Pancreas (tissue), 10 donors: Measurements from ENCODE around the gene GRM5. TPM values are rescaled to one million over a fixed set of nuclear protein-coding genes. Genes with fewer than 3 reads are reported as not detected.

Experiments
- ATAC-seq, 4 donors: fragments of 200-7000 bp; cut with Tn5 transposase; one replicate each; pipeline versions ENCODE4 v1.8.0 to v1.9.1; 2020; ENCODE audit warnings: mild to moderate bottlenecking in 4 of 4, moderate library complexity in 4 of 4
- DNase-seq, 6 donors: peaks; one replicate each; pipeline ENCODE4 v3.0.0-alpha.2; 2020
- FAIRE-seq: peaks from 2 replicates; lab custom pipeline; 2012; peaks lifted over from hg19 to GRCh38; lab: Jason Lieb, UNC
- H3K27ac ChIP-seq, 4 donors: fragments of 200-600 bp; sonication (generic); 1 replicate in 3 of 4; 2 replicates in 1 of 4; pipeline versions ENCODE4 v1.5.0 to v1.8.0; 2020
- H3K27me3 ChIP-seq, 4 donors: fragments of 200-600 bp; one replicate each; pipeline ENCODE4 v1.8.0; 2021
- H3K36me3 ChIP-seq, 3 donors: fragments of 200-600 bp; sonication (generic) in 1 of 3; one replicate each; pipeline versions ENCODE4 v1.5.0 to v1.8.0; 2020 to 2021
- H3K4me1 ChIP-seq, 3 donors: fragments of 200-600 bp; one replicate each; pipeline ENCODE4 v1.8.0; 2021
- H3K4me3 ChIP-seq, 4 donors: fragments of 200-600 bp; sonication (generic) in 2 of 4; one replicate each; pipeline versions ENCODE4 v1.5.0 to v1.8.0; 2020 to 2021
- H3K9me3 ChIP-seq, 4 donors: fragments of 200-600 bp; one replicate each; pipeline ENCODE4 v1.8.0; 2021
- WGBS, 2 donors: extraction: QIAGEN DNeasy Blood & Tissue Kit; methylation state at CpG; one replicate each; pipeline ENCODE4 v1.1.7; 2013; 5-methylcytosine and 5-hydroxymethylcytosine counted together
- intact Hi-C, 3 donors: fragments of 100-400 bp; cut with DNase I; formaldehyde crosslinking; loops; one replicate each; pipeline versions ENCODE4 v1.11.1 to v1.14.2; 2022
- polyA plus RNA-seq, 2 donors: library from polyadenylated mRNA; stranded (reverse); fragments of 200-250 nt; gene quantifications; one replicate each; pipeline ENCODE4 v1.2.3, GENCODE V29; 2013
- total RNA-seq, 6 donors: library from RNA; stranded (reverse); fragmentation: NEBNext Ultra II Directional in 4 of 6; extraction: Animal tissue kit (Norgen Biotek cat#: 25700) in 4 of 6; gene quantifications; one replicate each; pipeline versions ENCODE4 v1.2.1 to v1.2.4, GENCODE V29; 2021 to 2023
- TF ChIP-seq, protein P1 (sequence below), 4 donors: fragments of 200-600 bp; sonication (generic) in 3 of 4; IDR thresholded peaks; one replicate each; pipeline versions ENCODE4 v1.5.0 to v1.8.0; 2021; ENCODE audit warnings: antibody characterized with exemption in 4 of 4
- donor health status: healthy with polysubstance abuse.
- donor health status: DM: no; HTN: no; CAD: no; lungs with moderate emphysema.
- donor health status: DM: no; HTN: no; CAD: no.
- donor health status: control.
- donor health status: control.
- donor health status: Bipolar disorder and iron deficiency.
- donor health status: DM: yes; HTN: yes; CAD: no.
- donor health status: DM: no; HTN: no; CAD: no.
- donor health status: DM: no; HTN: no; CAD: no.
- donor health status: DM: yes; HTN: yes; CAD: no.

Gene GRM5
- total and polyA plus RNA-seq, 8 donors: 0.02 to 0.06 (median 0.06) TPM; not detected in 5

DNA sequence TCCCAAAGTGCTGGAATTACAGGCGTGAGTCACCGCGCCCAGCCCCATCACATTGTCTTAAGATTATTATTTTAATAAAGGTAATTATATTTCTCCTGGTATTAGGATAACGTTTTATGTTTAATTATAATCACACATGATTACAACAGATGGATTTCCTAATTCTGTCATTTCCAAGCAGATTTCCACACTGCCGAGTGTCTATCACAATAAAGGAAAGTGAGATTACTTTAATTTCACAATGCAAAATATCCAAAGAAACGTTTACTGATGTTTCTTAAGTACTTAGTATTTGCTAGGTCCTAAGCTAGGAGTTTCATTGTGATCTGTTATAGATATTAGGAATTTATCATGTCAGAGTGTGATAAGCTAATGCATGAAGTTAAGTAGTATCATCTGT, 524.8 kb downstream of the GRM5 start:
- Histone ChIP-seq H3K4me3 (no peak overlapping the region), H3K9me3 (no peaks in the 10 kb centered on the region), H3K36me3 (no peaks in the 10 kb centered on the region), H3K27ac (no peak overlapping the region), H3K4me1 (peaks cover 0 to 3% (median 0%) of the 10 kb centered on the region in 3 donors), H3K27me3 (no peaks in the 10 kb centered on the region)
- 68 to 73% methylated on average over 6 of the region's 6 CpGs for WGBS, 2 donors
- ATAC-seq: no peak
- DNase-seq: no peak
- intact Hi-C loops: no loop called here
- TF ChIP-seq, protein P1, sequence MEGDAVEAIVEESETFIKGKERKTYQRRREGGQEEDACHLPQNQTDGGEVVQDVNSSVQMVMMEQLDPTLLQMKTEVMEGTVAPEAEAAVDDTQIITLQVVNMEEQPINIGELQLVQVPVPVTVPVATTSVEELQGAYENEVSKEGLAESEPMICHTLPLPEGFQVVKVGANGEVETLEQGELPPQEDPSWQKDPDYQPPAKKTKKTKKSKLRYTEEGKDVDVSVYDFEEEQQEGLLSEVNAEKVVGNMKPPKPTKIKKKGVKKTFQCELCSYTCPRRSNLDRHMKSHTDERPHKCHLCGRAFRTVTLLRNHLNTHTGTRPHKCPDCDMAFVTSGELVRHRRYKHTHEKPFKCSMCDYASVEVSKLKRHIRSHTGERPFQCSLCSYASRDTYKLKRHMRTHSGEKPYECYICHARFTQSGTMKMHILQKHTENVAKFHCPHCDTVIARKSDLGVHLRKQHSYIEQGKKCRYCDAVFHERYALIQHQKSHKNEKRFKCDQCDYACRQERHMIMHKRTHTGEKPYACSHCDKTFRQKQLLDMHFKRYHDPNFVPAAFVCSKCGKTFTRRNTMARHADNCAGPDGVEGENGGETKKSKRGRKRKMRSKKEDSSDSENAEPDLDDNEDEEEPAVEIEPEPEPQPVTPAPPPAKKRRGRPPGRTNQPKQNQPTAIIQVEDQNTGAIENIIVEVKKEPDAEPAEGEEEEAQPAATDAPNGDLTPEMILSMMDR (IDR thresholded peaks at IDR 0.05): no peak
- FAIRE-seq: no peak

DNA sequence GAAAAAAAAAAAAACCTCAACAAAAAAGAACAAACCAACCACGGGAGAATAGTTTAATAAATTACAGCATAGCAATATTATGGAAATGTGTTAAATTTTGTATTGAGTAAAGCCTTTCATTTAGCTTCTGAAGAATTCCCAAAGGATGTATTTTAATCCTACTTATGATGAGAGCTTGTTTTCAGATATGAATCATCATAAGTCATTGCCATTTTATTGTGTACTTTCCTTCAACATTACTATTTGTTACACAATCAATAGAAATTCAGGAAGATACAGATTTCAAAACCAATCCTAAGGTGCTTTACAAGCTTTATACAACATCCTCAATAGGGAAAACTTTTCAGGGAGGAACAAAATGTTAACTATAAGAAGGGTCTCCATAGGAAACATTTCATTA, 527.7 kb downstream of the GRM5 start:
- TF ChIP-seq, protein P1 (IDR thresholded peaks at IDR 0.05): no peak
- Histone ChIP-seq H3K9me3 (no peaks in the 10 kb centered on the region), H3K36me3 (no peaks in the 10 kb centered on the region), H3K27ac (no peak overlapping the region), H3K4me1 (peaks cover 0 to 3% (median 0%) of the 10 kb centered on the region in 3 donors), H3K27me3 (no peaks in the 10 kb centered on the region), H3K4me3 (no peak overlapping the region)
- no peak for DNase-seq
- no peak for ATAC-seq
- no peak for FAIRE-seq
- 30 to 38% methylated on average over 1 of the region's 1 CpG for WGBS, 2 donors
- intact Hi-C loops: no loop called here

DNA sequence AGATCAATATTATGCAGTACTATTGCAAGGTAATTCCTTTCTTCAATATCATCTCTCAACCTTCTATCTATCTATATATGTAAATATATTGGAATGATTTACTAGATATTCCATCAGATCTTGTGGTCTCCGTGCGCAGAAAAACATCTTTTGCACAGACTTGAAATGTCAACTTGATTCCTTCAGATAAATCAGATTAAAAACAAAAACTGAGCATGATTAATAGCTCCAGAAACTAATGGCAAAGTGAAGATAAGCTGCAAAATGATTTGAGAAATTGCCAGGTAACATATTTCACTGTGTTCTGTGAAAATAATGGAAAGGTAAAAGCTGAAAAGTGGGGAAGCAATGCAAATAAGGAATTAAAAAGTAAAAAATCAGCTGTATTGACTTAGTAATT, 528.2 kb downstream of the GRM5 start:
- FAIRE-seq (no peak), DNase-seq (no peak), ATAC-seq (no peak)
- Histone ChIP-seq H3K36me3 (no peaks in the 10 kb centered on the region), H3K9me3 (no peaks in the 10 kb centered on the region), H3K4me3 (no peak overlapping the region), H3K27ac (no peak overlapping the region), H3K4me1 (peaks cover 0 to 3% (median 0%) of the 10 kb centered on the region in 3 donors), H3K27me3 (no peaks in the 10 kb centered on the region)
- TF ChIP-seq, protein P1 (IDR thresholded peaks at IDR 0.05): no peak
- intact Hi-C loops: no loop called here
- WGBS, 2 donors: 25 to 38% methylated on average over 2 of the region's 2 CpGs

DNA sequence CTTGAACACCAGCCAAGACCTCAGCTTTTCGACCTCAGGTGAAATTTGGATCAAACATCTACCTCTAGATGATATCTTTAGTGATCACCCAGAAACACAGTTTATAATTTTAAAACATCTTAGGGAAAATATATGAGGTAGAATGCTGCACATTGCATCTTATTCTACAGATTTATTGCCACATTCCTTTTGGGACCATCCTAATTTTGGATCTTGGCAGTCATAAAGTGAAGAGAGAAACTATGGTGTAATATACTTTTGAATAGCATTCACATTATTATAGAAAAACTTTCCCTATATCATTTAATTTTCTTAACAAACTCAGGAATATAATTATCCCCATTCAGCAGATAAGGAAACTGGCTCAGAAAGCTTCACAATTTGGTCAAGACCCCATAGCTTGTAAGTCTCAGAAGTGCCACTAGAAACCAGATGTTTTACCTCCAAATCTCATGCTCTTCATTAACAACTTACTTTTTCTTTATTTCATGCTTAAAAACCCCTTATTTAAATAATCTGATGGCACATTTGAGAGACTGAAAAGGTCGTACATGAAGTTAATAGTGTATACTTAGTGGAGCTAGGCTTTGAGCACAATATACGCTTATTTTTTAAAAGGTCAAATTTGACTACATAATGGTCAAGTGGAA, 529.0 kb downstream of the GRM5 start:
- Histone ChIP-seq H3K9me3 (no peaks in the 10 kb centered on the region), H3K27me3 (no peaks in the 10 kb centered on the region), H3K27ac (peak overlapping the region in 2 of 4 donors; percentile 54), H3K36me3 (no peaks in the 10 kb centered on the region), H3K4me3 (no peak overlapping the region), H3K4me1 (peaks cover 0 to 3% (median 0%) of the 10 kb centered on the region in 3 donors)
- TF ChIP-seq, protein P1 (IDR thresholded peaks at IDR 0.05): no peak
- DNase-seq (no peak), ATAC-seq (no peak), FAIRE-seq (no peak)
- 59 to 60% methylated on average over 3 of the region's 3 CpGs for WGBS, 2 donors
- intact Hi-C loops: no loop called here

DNA sequence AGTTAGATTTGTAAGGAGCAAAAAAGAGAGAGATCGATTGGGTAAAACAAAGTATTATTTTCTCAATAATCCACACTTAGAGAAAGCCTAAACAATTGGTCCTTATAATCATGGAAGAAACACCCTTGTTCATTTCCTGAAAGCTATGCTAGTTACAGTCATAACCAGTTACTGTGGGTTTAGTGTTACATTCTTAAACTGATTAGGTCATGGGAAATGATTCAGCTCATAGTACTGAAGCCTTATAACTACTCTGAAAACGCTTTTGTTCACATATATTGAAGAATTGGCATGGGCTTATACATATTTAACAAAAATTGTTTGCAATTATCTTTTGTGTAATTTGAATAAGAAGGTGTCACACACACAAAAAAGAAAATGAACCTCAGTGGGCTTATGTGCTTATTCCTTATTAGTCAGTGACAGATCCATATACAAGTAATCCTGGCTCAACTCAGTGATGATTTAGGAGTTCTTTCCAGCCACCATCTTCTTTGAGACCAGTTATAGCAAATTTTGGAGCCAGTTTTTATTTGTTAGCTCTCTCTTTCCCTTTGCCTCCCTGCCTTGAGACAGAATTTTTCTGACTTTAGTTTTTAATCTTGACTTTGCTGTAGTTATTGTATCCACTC, 529.8 kb downstream of the GRM5 start:
- 23 to 30% methylated on average over 2 of the region's 2 CpGs for WGBS, 2 donors
- ATAC-seq: peak in 3 of 4 donors; percentile 77 to 92 (median 90)
- no peak for DNase-seq
- intact Hi-C loops: no loop called here
- Histone ChIP-seq H3K27me3 (no peaks in the 10 kb centered on the region), H3K27ac (peak overlapping the region in 2 of 4 donors; percentile 54), H3K36me3 (no peaks in the 10 kb centered on the region), H3K9me3 (no peaks in the 10 kb centered on the region), H3K4me3 (no peak overlapping the region), H3K4me1 (peaks cover 0 to 3% (median 0%) of the 10 kb centered on the region in 3 donors)
- FAIRE-seq: peak; percentile 87
- TF ChIP-seq, protein P1 (IDR thresholded peaks at IDR 0.05): no peak
